GM12801 (cell line): ENCODE measurements around the gene TNP1.

Experiments
- CTCF ChIP-seq: IDR thresholded peaks from one replicate; pipeline ENCODE4 v1.5.1; 2011; ENCODE audit warnings: control low read depth; ENCODE audit not compliant: insufficient read length; ENCODE audit errors: extremely low read depth

The TNP1 gene

GRCh38 chr2:216900406-216900805, 40.5 kb upstream of the TNP1 start:
- no peak for TF ChIP-seq CTCF

- TF ChIP-seq CTCF, result no peak
Measured at GRCh38 chr2:216897561-216898203, 37.8 kb upstream of the TNP1 start.

- TF ChIP-seq CTCF, result no peak
Measured at GRCh38 chr2:216890138-216890537, 30.3 kb upstream of the TNP1 start.

- TF ChIP-seq CTCF, result no peak
Measured at GRCh38 chr2:216888887-216889622, 29.2 kb upstream of the TNP1 start.

- TF ChIP-seq CTCF, result no peak
Measured at GRCh38 chr2:216888081-216888480, 28.2 kb upstream of the TNP1 start.

GRCh38 chr2:216887138-216887537, 27.3 kb upstream of the TNP1 start:
- TF ChIP-seq CTCF, result no peak

- no peak for TF ChIP-seq CTCF
Measured at GRCh38 chr2:216885117-216885553, 25.3 kb upstream of the TNP1 start.
